Mucosa of rectum (tissue), 2 donors: ENCODE data around the gene KCNQ2.

Experiments
- H3K27ac ChIP-seq, 2 donors: one replicate each; pipeline ENCODE4 v1.7.0; 2013; ENCODE audit warnings: inconsistent platforms in 2 of 2, low read depth in 2 of 2, low read length in 2 of 2
- H3K27me3 ChIP-seq, 2 donors: one replicate each; pipeline ENCODE4 v1.7.0; 2013; ENCODE audit warnings: low read length in 2 of 2; ENCODE audit not compliant: control insufficient read depth in 2 of 2, insufficient read depth in 2 of 2
- H3K36me3 ChIP-seq, 2 donors: one replicate each; pipeline ENCODE4 v1.7.0; 2013; ENCODE audit warnings: low read length in 2 of 2; ENCODE audit not compliant: control insufficient read depth in 2 of 2, insufficient read depth in 2 of 2
- H3K4me1 ChIP-seq, 2 donors: one replicate each; pipeline ENCODE4 v1.7.0; 2013; ENCODE audit warnings: low read length in 2 of 2, mild to moderate bottlenecking in 1 of 2; ENCODE audit not compliant: control insufficient read depth in 2 of 2, insufficient read depth in 2 of 2
- H3K4me3 ChIP-seq, 2 donors: one replicate each; pipeline ENCODE4 v1.7.0; 2013; ENCODE audit warnings: low read length in 2 of 2
- H3K9ac ChIP-seq, 2 donors: one replicate each; pipeline ENCODE4 v1.7.0; 2013; ENCODE audit warnings: low read length in 2 of 2, low read depth in 1 of 2, mild to moderate bottlenecking in 1 of 2
- H3K9me3 ChIP-seq, 2 donors: one replicate each; pipeline ENCODE4 v1.7.0; 2013; ENCODE audit warnings: low read length in 2 of 2; ENCODE audit not compliant: control insufficient read depth in 2 of 2
- donor health status: healthy.
- donor health status: Normal muscosa, but diverticular disease.

The KCNQ2 gene

GRCh38 chr20:63363981-63364561 is 108.4 kb downstream of the KCNQ2 start:
- peaks cover 9 to 10% of the 10 kb centered on the region in 2 donors for H3K27me3 ChIP-seq

DNA sequence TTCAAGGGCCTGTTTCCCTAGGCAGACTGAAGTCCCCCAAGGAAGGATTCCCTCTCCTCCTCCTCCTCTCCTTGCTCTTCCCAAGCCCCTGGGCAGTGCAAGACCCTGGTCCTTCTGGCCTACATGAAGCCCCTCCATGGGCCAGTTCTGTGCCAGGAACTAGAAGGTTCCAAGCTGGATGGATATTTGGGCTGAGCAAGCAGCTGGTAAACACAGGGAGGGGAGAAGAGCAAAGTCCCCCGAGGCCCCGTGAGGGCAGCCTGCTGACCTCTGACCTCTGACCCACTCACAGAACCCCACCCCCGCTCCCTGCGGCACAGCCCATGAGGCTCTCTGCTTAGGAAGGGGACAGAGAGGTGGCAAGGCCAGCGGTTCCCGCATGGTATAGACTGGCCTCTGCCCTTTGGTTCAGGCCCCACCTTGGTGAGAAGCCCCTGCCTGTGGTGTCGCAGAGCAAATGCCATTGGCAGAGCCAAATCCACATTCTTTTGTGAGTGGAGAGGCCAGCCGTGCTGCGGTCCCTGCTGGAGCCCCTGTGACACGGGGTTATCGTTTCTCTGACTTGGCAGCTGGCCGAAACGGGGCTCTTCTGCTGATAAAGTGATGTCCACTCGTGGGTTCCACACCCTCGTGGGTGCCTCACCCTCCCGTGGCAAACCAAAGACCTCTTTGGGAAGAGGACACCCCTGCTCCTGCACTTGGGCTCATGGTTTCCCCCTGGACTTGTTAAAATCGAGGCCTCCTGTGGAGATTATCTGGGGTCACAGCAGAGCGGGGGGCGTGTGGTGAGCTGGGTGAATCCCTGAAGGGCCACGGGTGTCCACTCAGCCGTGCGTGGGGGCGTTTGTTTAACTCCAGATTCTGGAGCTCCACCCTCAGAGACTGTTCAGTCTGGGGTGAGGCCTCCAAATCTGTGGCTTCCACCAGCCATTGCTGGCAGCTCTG is 109.2 kb downstream of the KCNQ2 start:
- Histone ChIP-seq H3K9me3 (no peaks in the 10 kb centered on the region), H3K27ac (no peak overlapping the region), H3K4me1 (no peaks in the 10 kb centered on the region), H3K4me3 (no peak overlapping the region), H3K9ac (no peak overlapping the region), H3K36me3 (no peaks in the 10 kb centered on the region), H3K27me3 (peaks cover 9 to 10% of the 10 kb centered on the region in 2 donors)

More at GRCh38 chr20:63363981-63364561, 108.4 kb downstream of the KCNQ2 start:
- Histone ChIP-seq H3K4me1 (no peaks in the 10 kb centered on the region), H3K9me3 (no peaks in the 10 kb centered on the region), H3K9ac (no peak overlapping the region), H3K27ac (no peak overlapping the region), H3K36me3 (no peaks in the 10 kb centered on the region), H3K4me3 (no peak overlapping the region)

DNA sequence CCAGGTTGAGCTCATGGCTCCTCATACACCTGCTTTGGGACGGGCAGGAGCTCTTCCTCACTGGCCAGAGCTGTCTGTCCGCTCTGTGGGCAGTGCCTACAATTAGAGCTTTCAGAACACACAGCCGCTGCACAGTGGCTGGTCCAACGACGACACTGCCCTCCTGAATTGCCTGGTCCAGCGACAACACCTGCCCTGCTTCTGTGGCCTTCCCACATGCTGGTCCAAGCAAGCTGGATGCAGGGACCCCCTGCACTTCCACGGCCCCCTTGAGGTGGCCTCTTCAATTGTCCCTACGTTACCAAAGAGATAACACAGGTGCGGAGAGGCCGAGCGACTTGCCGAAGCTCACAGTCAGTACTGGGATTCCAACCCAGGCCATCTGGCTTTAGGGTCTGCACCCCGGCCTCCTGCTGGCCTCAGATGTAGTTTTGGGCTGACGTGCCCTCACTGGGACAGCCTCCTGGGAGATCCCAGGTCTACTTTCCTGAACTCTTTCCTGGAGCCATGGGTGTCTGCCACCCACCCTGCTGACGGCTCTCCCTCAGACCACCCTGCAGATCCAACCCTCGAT is 109.9 kb downstream of the KCNQ2 start:
- no peaks in the 10 kb centered on the region for H3K36me3 ChIP-seq
- H3K4me3 ChIP-seq = no peak overlapping the region
- no peaks in the 10 kb centered on the region for H3K9me3 ChIP-seq
- H3K27ac ChIP-seq = no peak overlapping the region
- H3K27me3 ChIP-seq = peaks cover 9 to 10% of the 10 kb centered on the region in 2 donors
- no peak overlapping the region for H3K9ac ChIP-seq
- H3K4me1 ChIP-seq = no peaks in the 10 kb centered on the region

- Histone ChIP-seq H3K4me3 (no peak overlapping the region), H3K9me3 (no peaks in the 10 kb centered on the region), H3K27me3 (peaks cover 9 to 10% of the 10 kb centered on the region in 2 donors), H3K4me1 (no peaks in the 10 kb centered on the region), H3K9ac (no peak overlapping the region), H3K36me3 (no peaks in the 10 kb centered on the region), H3K27ac (no peak overlapping the region)
Observed at GRCh38 chr20:63361519-63362435, 110.7 kb downstream of the KCNQ2 start.

DNA sequence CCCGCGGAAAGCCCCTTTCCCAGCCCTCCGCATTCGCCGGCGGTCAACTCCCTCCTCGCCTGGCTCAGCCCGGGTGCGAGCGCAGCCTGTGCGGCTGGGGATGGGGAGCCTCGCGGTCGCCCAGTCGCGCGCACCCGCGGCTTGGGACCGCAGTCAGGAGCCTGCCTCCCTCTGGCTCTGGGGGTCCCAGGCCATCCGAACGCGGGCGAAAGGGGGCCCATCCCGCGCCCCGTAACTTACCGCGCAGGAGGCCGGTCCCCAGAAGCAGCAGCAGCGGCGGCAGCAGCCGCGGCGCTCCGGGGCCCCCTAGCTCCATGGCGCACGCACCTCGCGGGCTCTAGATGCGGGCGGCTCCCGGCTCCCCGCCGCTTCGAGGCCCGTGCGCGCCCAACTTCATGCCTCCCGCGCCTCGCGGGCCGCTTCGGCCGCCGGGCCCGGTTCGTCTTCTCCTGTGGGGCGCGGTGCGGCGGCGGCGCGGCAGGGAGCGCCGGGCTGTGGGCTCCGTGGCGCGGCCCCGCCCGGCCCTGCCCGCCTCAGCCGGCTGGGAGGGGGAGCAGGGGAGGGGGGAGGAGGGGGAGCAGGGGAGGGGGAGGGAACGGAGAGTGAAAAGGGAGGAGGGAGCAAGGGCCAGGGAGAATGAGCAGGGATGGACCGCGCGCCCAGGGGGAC is 111.5 kb downstream of the KCNQ2 start, which contains the start of gene CHRNA4:
TSS of gene CHRNA4 (minus strand) at position 500 of the 669 bp plus-strand sequence. CDS start at position 316, 184 bp downstream.
- no peaks in the 10 kb centered on the region for H3K9me3 ChIP-seq
- no peak within 1 kb of the TSS for H3K4me3 ChIP-seq
- no peak within 1 kb of the TSS for H3K9ac ChIP-seq
- H3K36me3 ChIP-seq = no peaks in the 10 kb centered on the region
- no peaks in the 10 kb centered on the region for H3K4me1 ChIP-seq
- peaks cover 9 to 10% of the 10 kb centered on the region in 2 donors for H3K27me3 ChIP-seq
- H3K27ac ChIP-seq = no peak within 1 kb of the TSS

GRCh38 chr20:63359937-63360849 is 112.3 kb downstream of the KCNQ2 start:
- Histone ChIP-seq H3K4me3 (no peak overlapping the region), H3K9ac (no peak overlapping the region)

DNA sequence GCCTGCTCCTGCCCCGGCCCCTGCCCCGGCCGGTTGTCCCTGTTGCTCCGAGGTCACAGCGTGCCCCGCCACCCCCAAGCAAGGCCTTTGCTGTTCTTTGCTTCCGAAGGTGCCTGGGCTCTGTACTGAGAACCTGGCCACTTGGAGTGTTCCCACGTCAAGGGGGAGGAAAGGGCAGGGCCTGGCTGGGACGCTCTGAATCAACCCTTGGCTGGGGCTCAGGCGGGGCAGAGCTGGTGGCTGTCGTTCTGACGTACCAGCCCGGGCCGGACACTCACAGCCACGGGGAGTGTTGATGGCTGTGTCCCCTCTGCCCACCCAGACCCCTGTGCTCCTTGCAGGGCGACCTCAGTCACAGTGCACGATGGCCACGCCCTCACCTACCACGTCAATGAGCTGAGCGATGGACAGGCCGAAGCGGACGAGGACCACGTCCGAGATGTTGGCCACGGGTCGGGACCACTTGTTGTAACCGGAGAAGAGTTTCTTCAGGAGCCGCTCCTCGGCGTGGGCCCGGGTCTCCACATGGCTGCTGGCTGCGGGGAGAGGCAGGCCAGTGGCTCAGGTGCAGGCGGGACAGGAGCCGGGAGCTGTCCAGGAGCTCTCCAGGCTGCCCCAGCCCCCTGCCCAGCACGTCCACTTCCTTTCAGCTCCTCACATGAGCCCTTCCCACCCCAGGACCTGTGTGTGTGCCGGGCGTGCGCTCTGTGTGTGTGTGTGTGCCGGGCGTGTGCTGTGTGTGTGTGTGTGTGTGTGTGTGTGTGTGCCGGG is 113.1 kb downstream of the KCNQ2 start:
- H3K27me3 ChIP-seq = peaks cover 9 to 10% of the 10 kb centered on the region in 2 donors
- H3K36me3 ChIP-seq = no peaks in the 10 kb centered on the region
- H3K4me3 ChIP-seq = no peak overlapping the region

More at GRCh38 chr20:63359937-63360849, 112.3 kb downstream of the KCNQ2 start:
- H3K36me3 ChIP-seq = no peaks in the 10 kb centered on the region
- no peaks in the 10 kb centered on the region for H3K9me3 ChIP-seq
- no peaks in the 10 kb centered on the region for H3K4me1 ChIP-seq
- H3K27me3 ChIP-seq = peaks cover 9 to 10% of the 10 kb centered on the region in 2 donors
- H3K27ac ChIP-seq = no peak overlapping the region

More for the DNA sequence above, 113.1 kb downstream of the KCNQ2 start:
- H3K4me1 ChIP-seq = no peaks in the 10 kb centered on the region
- no peaks in the 10 kb centered on the region for H3K9me3 ChIP-seq
- H3K27ac ChIP-seq = no peak overlapping the region
- no peak overlapping the region for H3K9ac ChIP-seq
